ENCODE data around the gene NEUROG1. TPM values are rescaled to one million over a fixed set of nuclear protein-coding genes. Genes with fewer than 3 reads are reported as not detected.
A peak's percentile ranks its signal among the peaks of the same experiment; 100 is the strongest.

The NEUROG1 gene
- total RNA-seq, 3 donors from 2014 or later (not counting 1 experiment from before 2014, with no cell fraction given), result not detected

- DNase-seq (no peak), ATAC-seq (no peak)
- no peak overlapping the region for H3K4me3 ChIP-seq (ENCODE audit: low read length)
- no peaks in the 10 kb centered on the region for H3K27me3 ChIP-seq (ENCODE audit: control insufficient read depth, insufficient read depth, low read length)
- no peak overlapping the region for H3K27ac ChIP-seq (ENCODE audit: low read length)
- no peaks in the 10 kb centered on the region for H3K4me1 ChIP-seq (ENCODE audit: control insufficient read depth, insufficient read depth, low read length)
- Mint-ChIP-seq H3K36me3 (no peaks in the 10 kb centered on the region), H3K4me1 (no peaks in the 10 kb centered on the region), H3K27ac (no peak overlapping the region), H3K9me3 (no peaks in the 10 kb centered on the region), H3K27me3 (ENCODE audit: low read depth in 2 of 2) (peaks cover 14 to 41% of the 10 kb centered on the region in 2 donors), H3K4me3 (no peak overlapping the region)
- intact Hi-C loops (cut with micrococcal nuclease), result no loop called here
- TF ChIP-seq, protein P1, sequence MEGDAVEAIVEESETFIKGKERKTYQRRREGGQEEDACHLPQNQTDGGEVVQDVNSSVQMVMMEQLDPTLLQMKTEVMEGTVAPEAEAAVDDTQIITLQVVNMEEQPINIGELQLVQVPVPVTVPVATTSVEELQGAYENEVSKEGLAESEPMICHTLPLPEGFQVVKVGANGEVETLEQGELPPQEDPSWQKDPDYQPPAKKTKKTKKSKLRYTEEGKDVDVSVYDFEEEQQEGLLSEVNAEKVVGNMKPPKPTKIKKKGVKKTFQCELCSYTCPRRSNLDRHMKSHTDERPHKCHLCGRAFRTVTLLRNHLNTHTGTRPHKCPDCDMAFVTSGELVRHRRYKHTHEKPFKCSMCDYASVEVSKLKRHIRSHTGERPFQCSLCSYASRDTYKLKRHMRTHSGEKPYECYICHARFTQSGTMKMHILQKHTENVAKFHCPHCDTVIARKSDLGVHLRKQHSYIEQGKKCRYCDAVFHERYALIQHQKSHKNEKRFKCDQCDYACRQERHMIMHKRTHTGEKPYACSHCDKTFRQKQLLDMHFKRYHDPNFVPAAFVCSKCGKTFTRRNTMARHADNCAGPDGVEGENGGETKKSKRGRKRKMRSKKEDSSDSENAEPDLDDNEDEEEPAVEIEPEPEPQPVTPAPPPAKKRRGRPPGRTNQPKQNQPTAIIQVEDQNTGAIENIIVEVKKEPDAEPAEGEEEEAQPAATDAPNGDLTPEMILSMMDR (IDR thresholded peaks at IDR 0.05), result no peak
- no peaks in the 10 kb centered on the region for H3K9me3 ChIP-seq (ENCODE audit: control insufficient read depth, insufficient read depth, low read length)
- no peaks in the 10 kb centered on the region for H3K36me3 ChIP-seq (ENCODE audit: control insufficient read depth, insufficient read depth, low read length)
- 76% methylated on average over 8 of the region's 8 CpGs for WGBS (ENCODE audit: insufficient coverage)
Measured at GRCh38 chr5:135502836-135503520, 32.8 kb downstream of the NEUROG1 start.

- no peaks in the 10 kb centered on the region for H3K9me3 ChIP-seq (ENCODE audit: control insufficient read depth, insufficient read depth, low read length)
- no peaks in the 10 kb centered on the region for H3K9me3 Mint-ChIP-seq
- H3K27me3 ChIP-seq (ENCODE audit: control insufficient read depth, insufficient read depth, low read length), result no peaks in the 10 kb centered on the region
- H3K4me1 Mint-ChIP-seq, result no peaks in the 10 kb centered on the region
- no peak overlapping the region for H3K27ac Mint-ChIP-seq
- H3K4me3 ChIP-seq (ENCODE audit: low read length), result no peak overlapping the region
- no peak for ATAC-seq
- TF ChIP-seq, protein P1 (IDR thresholded peaks at IDR 0.05), result no peak
- no peak overlapping the region for H3K4me3 Mint-ChIP-seq
- H3K36me3 ChIP-seq (ENCODE audit: control insufficient read depth, insufficient read depth, low read length), result no peaks in the 10 kb centered on the region
- no peak for DNase-seq
- H3K36me3 Mint-ChIP-seq, result no peaks in the 10 kb centered on the region
- no peak overlapping the region for H3K27ac ChIP-seq (ENCODE audit: low read length)
- WGBS (ENCODE audit: insufficient coverage), result 88% methylated on average over 1 of the region's 2 CpGs
- H3K4me1 ChIP-seq (ENCODE audit: control insufficient read depth, insufficient read depth, low read length), result no peaks in the 10 kb centered on the region
- peaks cover 15 to 43% of the 10 kb centered on the region in 2 donors for H3K27me3 Mint-ChIP-seq (ENCODE audit: low read depth in 2 of 2)
- intact Hi-C loops (cut with micrococcal nuclease), result no loop called here
Measured at GRCh38 chr5:135501965-135502364, 33.8 kb downstream of the NEUROG1 start.

GRCh38 chr5:135498637-135498995, 37.1 kb downstream of the NEUROG1 start:
- no peaks in the 10 kb centered on the region for H3K27me3 ChIP-seq (ENCODE audit: control insufficient read depth, insufficient read depth, low read length)
- Mint-ChIP-seq H3K4me3 (no peak overlapping the region), H3K4me1 (no peaks in the 10 kb centered on the region), H3K36me3 (no peaks in the 10 kb centered on the region), H3K9me3 (no peaks in the 10 kb centered on the region), H3K27ac (no peak overlapping the region), H3K27me3 (ENCODE audit: low read depth in 2 of 2) (peaks cover 26 to 52% of the 10 kb centered on the region in 2 donors)
- no peaks in the 10 kb centered on the region for H3K4me1 ChIP-seq (ENCODE audit: control insufficient read depth, insufficient read depth, low read length)
- DNase-seq, result peak in 1 of 2 donors; percentile 6
- WGBS (ENCODE audit: insufficient coverage), result 84% methylated on average over 2 of the region's 2 CpGs
- intact Hi-C loops (cut with micrococcal nuclease), result no loop called here
- H3K9me3 ChIP-seq (ENCODE audit: control insufficient read depth, insufficient read depth, low read length), result no peaks in the 10 kb centered on the region
- ATAC-seq, result no peak
- no peak overlapping the region for H3K27ac ChIP-seq (ENCODE audit: low read length)
- TF ChIP-seq, protein P1 (IDR thresholded peaks at IDR 0.05), result no peak
- no peaks in the 10 kb centered on the region for H3K36me3 ChIP-seq (ENCODE audit: control insufficient read depth, insufficient read depth, low read length)
- no peak overlapping the region for H3K4me3 ChIP-seq (ENCODE audit: low read length)

All from natural killer cell (primary cell).